ENCODE measurements around the gene HLA-A. TPM values are rescaled to one million over a fixed set of nuclear protein-coding genes. Genes with fewer than 3 reads are reported as not detected.

Gene HLA-A
- total RNA-seq, 4 donors from 2014 or later = 194 to 1,522 (median 473) TPM

DNA sequence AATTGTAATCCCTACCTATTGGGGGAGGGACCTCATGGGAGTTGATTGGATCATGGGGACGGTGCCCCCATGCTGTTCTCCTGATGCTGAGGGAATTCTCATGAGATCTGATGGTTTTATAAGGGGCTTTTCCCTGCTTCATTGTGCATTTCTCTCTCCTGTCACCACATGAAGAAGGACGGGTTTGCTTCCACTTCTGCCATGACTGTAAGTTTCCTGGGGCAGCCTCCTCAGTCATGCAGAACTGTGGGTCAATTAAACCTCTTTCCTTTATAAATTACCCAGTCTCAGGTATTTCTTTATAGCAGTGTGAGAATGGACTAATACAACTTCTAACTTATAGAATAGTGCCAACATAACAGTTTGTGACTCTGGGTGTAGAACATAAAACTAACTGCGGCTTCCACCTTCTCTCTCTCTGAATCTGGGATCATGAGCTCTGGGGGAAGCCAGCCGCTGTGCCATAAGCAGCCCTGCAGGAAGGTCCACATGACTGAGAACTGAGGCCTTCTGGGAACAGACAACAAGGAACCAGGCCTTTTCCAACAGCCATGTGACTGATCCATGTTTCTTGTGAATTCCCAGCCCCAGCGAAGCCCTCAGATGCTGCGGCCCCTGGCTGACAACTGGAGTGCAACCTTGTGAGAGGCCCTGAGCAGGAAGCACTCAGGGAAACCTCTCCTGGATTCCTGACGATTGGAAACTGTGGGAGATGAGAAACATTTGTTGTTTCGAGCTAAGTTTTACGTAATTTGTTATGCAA, 3.4 kb upstream of the HLA-A start:
- TF ChIP-seq, protein P1, sequence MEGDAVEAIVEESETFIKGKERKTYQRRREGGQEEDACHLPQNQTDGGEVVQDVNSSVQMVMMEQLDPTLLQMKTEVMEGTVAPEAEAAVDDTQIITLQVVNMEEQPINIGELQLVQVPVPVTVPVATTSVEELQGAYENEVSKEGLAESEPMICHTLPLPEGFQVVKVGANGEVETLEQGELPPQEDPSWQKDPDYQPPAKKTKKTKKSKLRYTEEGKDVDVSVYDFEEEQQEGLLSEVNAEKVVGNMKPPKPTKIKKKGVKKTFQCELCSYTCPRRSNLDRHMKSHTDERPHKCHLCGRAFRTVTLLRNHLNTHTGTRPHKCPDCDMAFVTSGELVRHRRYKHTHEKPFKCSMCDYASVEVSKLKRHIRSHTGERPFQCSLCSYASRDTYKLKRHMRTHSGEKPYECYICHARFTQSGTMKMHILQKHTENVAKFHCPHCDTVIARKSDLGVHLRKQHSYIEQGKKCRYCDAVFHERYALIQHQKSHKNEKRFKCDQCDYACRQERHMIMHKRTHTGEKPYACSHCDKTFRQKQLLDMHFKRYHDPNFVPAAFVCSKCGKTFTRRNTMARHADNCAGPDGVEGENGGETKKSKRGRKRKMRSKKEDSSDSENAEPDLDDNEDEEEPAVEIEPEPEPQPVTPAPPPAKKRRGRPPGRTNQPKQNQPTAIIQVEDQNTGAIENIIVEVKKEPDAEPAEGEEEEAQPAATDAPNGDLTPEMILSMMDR (IDR thresholded peaks at IDR 0.05; ENCODE audit: low read depth) = no peak

DNA sequence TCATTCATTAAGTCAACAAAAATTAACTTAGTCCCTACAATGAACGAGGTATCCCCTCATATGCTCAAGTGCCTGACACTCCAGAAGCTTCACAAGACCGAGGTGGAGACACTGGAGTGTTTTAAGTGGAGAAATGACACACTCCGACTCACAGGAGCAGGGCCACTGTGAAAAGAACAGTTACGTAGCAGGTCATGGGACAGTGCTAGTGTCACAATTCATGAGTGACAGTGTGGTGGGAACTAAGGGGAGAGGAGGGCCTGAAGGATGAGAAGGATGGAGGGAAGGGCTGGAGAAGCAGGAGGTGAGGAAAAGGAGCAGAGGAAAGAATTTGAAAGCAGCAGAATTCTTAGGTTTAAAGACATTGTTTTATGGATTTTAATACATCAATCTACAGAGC, 1.3 kb upstream of the HLA-A start:
- TF ChIP-seq, protein P1 (IDR thresholded peaks at IDR 0.05; ENCODE audit: low read depth) = no peak

DNA sequence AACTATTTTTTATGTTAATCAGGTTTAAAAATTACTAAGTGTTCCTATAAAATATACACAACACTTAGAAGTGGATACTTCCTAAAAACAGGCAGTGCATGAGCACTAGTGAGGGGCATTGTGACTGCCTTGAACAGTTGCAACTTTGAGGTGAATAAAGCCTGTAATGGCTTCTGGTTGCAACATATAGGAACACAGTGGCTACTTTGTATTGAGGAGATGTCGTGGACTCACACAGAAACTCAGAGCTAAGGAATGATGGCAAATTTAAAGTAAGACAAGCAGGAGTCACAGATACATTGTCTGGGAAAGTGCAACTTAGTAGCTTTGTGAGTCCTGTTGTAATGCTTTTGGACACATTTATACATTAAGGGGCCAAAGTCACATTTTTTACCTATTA, 861 bp upstream of the HLA-A start:
- TF ChIP-seq, protein P1 (IDR thresholded peaks at IDR 0.05; ENCODE audit: low read depth) = no peak

DNA sequence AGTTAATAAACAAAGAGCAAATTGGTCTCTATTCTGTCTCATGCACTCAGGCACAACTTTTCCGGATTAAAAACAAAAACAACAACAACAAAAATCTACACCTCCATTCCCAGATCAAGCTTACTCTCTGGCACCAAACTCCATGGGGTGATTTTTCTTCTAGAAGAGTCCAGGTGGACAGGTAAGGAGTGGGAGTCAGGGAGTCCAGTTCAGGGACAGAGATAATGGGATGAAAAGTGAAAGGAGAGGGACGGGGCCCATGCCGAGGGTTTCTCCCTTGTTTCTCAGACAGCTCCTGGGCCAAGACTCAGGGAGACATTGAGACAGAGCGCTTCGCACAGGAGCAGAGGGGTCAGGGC, 437 bp upstream of the HLA-A start:
- TF ChIP-seq, protein P1 (IDR thresholded peaks at IDR 0.05; ENCODE audit: low read depth) = no peak

DNA sequence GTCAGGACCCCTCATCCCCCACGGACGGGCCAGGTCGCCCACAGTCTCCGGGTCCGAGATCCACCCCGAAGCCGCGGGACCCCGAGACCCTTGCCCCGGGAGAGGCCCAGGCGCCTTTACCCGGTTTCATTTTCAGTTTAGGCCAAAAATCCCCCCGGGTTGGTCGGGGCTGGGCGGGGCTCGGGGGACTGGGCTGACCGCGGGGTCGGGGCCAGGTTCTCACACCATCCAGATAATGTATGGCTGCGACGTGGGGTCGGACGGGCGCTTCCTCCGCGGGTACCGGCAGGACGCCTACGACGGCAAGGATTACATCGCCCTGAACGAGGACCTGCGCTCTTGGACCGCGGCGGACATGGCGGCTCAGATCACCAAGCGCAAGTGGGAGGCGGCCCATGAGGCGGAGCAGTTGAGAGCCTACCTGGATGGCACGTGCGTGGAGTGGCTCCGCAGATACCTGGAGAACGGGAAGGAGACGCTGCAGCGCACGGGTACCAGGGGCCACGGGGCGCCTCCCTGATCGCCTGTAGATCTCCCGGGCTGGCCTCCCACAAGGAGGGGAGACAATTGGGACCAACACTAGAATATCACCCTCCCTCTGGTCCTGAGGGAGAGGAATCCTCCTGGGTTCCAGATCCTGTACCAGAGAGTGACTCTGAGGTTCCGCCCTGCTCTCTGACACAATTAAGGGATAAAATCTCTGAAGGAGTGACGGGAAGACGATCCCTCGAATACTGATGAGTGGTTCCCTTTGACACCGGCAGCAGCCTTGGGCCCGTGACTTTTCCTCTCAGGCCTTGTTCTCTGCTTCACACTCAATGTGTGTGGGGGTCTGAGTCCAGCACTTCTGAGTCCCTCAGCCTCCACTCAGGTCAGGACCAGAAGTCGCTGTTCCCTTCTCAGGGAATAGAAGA, 978 bp downstream of the HLA-A start:
- TF ChIP-seq, protein P1 (IDR thresholded peaks at IDR 0.05; ENCODE audit: low read depth) = no peak

DNA sequence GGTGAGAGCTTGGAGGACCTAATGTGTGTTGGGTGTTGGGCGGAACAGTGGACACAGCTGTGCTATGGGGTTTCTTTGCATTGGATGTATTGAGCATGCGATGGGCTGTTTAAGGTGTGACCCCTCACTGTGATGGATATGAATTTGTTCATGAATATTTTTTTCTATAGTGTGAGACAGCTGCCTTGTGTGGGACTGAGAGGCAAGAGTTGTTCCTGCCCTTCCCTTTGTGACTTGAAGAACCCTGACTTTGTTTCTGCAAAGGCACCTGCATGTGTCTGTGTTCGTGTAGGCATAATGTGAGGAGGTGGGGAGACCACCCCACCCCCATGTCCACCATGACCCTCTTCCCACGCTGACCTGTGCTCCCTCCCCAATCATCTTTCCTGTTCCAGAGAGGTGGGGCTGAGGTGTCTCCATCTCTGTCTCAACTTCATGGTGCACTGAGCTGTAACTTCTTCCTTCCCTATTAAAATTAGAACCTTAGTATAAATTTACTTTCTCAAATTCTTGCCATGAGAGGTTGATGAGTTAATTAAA, 3.0 kb downstream of the HLA-A start:
- TF ChIP-seq, protein P1 (IDR thresholded peaks at IDR 0.05; ENCODE audit: low read depth) = no peak

Measured in subcutaneous adipose tissue (tissue), 4 donors.